WTC11 (cell line): ENCODE results near the gene OPALIN.

Experiments
- CBFB ChIP-seq: sonication (generic); formaldehyde crosslinking; IDR thresholded peaks from 2 replicates; pipeline ENCODE4 v1.8.1; 2022; ENCODE audit warnings: mild to moderate bottlenecking, low read depth, missing genetic modification reagents
- TF ChIP-seq, protein P1 (sequence below): fragments of 200-600 bp; IDR thresholded peaks from 2 replicates; pipeline ENCODE4 v1.8.0; 2022; ENCODE audit warnings: antibody characterized with exemption
- TF ChIP-seq, protein P2 (sequence below): sonication (generic); formaldehyde crosslinking; IDR thresholded peaks from 2 replicates; pipeline ENCODE4 v1.8.0; 2022; ENCODE audit warnings: mild to moderate bottlenecking, missing genetic modification reagents
- TF ChIP-seq, protein P3 (sequence below): sonication (generic); formaldehyde crosslinking; IDR thresholded peaks from 2 replicates; pipeline ENCODE4 v1.8.0; 2023; ENCODE audit warnings: missing genetic modification reagents

DNA sequence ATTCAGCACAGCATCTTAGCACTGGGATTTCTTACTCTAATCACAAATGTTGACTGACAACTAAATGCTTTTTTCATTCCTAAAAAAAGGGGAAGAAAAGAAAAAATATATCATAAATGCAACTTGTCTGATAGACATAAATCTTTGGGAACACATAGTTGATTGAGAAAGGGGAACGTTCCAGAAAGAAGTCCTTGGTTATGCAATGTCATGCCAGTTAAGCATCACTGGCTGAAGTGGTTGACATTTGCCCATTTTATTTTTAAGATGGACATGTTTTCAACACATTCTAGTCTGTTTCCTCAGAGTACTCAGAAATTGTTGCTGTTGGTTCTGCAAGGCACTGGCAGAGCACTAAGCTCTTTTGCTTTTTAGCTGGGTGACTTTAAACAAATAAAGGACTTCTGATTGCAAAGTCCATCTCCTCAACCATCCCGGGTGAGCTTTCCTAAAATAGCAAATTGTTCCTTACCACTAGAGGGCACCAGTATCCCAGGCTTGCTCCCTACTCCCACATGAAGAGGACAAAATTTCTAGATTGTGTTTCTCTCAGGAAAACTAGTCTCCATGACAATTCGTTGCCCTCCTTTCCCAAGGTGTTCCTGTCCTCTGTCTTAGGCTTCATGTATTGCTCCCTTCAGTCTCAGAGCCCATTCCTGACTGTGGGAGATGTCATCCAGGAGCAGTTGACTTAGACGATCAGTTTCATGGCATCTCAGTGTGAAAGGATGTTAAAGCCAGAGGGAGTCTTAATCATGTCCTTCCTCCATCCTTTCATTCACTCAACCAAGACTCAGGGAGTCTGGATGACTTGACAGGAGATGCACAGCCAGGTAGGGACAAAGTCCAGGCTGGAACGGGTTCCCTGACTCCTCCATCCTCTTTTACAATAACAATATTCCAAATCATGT is 23.9 kb downstream of the OPALIN start:
- TF ChIP-seq, protein P1, sequence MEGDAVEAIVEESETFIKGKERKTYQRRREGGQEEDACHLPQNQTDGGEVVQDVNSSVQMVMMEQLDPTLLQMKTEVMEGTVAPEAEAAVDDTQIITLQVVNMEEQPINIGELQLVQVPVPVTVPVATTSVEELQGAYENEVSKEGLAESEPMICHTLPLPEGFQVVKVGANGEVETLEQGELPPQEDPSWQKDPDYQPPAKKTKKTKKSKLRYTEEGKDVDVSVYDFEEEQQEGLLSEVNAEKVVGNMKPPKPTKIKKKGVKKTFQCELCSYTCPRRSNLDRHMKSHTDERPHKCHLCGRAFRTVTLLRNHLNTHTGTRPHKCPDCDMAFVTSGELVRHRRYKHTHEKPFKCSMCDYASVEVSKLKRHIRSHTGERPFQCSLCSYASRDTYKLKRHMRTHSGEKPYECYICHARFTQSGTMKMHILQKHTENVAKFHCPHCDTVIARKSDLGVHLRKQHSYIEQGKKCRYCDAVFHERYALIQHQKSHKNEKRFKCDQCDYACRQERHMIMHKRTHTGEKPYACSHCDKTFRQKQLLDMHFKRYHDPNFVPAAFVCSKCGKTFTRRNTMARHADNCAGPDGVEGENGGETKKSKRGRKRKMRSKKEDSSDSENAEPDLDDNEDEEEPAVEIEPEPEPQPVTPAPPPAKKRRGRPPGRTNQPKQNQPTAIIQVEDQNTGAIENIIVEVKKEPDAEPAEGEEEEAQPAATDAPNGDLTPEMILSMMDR: peak; percentile 75
- TF ChIP-seq CBFB (CRISPR knock-in tag): no peak
- TF ChIP-seq, protein P2, sequence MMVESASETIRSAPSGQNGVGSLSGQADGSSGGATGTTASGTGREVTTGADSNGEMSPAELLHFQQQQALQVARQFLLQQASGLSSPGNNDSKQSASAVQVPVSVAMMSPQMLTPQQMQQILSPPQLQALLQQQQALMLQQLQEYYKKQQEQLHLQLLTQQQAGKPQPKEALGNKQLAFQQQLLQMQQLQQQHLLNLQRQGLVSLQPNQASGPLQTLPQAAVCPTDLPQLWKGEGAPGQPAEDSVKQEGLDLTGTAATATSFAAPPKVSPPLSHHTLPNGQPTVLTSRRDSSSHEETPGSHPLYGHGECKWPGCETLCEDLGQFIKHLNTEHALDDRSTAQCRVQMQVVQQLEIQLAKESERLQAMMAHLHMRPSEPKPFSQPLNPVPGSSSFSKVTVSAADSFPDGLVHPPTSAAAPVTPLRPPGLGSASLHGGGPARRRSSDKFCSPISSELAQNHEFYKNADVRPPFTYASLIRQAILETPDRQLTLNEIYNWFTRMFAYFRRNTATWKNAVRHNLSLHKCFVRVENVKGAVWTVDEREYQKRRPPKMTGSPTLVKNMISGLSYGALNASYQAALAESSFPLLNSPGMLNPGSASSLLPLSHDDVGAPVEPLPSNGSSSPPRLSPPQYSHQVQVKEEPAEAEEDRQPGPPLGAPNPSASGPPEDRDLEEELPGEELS (CRISPR knock-in tag): no peak
- TF ChIP-seq, protein P3, sequence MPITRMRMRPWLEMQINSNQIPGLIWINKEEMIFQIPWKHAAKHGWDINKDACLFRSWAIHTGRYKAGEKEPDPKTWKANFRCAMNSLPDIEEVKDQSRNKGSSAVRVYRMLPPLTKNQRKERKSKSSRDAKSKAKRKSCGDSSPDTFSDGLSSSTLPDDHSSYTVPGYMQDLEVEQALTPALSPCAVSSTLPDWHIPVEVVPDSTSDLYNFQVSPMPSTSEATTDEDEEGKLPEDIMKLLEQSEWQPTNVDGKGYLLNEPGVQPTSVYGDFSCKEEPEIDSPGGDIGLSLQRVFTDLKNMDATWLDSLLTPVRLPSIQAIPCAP (CRISPR knock-in tag): no peak
